Measurements from ENCODE around the gene KIRREL1.

KIRREL1 gene

GRCh38 chr1:158077411-158078256 is 84.2 kb downstream of the KIRREL1 start:
- no peaks in the 10 kb centered on the region for H3K9me3 ChIP-seq
- no peak for TF ChIP-seq CTCF (IDR thresholded peaks at IDR 0.05)
- H3K27me3 ChIP-seq = no peaks in the 10 kb centered on the region
- H3K36me3 ChIP-seq = peaks cover 40 to 68% (median 60%) of the 10 kb centered on the region in 3 donors
- intact Hi-C loops (cut with DNase I; ENCODE audit: low total_unique reads) = no loop called here
- H3K4me3 ChIP-seq = no peak overlapping the region
- DNase-seq = no peak
- H3K27ac ChIP-seq = no peak overlapping the region
- H3K4me1 ChIP-seq = peaks cover 0 to 38% (median 23%) of the 10 kb centered on the region in 4 donors

DNA sequence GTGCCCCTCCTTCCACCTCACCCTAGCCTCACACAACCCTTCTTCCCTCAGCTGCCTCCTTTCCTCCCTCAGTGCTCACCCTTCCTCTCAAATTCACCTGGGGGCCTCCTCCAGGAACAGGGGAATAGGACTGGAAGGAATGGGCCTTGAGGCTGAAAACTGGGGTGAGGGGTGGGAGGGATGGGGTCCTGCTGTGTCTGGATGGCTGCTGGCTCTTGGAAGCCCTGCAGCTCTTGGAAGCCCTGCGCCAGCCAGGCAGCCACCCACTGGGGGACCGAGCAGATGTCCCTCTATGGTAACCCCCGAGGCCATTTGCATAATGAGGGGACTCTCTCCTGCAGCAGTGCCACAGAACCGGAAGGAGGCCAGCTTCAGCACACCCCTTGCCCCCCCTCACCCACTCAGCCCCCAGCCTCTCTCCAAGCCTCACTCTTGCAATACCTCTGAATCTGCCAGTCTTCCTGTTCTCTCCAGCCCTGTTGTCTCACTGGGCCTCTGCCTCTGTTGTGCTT is 85.2 kb downstream of the KIRREL1 start:
- no peaks in the 10 kb centered on the region for H3K27me3 ChIP-seq
- H3K4me1 ChIP-seq = peaks cover 0 to 31% (median 23%) of the 10 kb centered on the region in 4 donors
- no peak for TF ChIP-seq CTCF (IDR thresholded peaks at IDR 0.05)
- H3K9me3 ChIP-seq = no peaks in the 10 kb centered on the region
- peaks cover 40 to 78% (median 69%) of the 10 kb centered on the region in 3 donors for H3K36me3 ChIP-seq
- intact Hi-C loops (cut with DNase I; ENCODE audit: low total_unique reads) = no loop called here
- H3K4me3 ChIP-seq = no peak overlapping the region
- no peak for DNase-seq
- no peak overlapping the region for H3K27ac ChIP-seq

DNA sequence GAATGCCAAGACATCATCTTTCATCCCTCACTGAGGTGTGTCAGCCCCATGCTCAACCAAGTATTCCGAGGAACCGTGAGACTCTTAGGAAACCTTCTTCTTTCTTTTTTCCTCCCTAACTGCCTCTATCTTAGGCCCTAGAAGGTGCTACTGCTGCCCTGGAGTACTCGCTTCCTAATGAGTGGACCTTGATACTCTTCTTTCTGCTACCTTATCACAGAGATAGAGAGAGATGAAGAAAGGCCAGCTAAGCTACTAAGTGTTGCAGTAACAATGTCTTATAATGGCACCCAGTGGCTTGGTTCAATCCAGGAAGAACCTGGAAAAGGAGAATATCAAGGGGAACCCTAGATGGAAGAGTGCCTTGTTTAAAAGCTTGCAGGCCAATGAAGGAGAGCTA is 86.6 kb downstream of the KIRREL1 start:
- Histone ChIP-seq H3K36me3 (peaks cover 48 to 92% (median 84%) of the 10 kb centered on the region in 3 donors), H3K4me3 (no peak overlapping the region), H3K9me3 (no peaks in the 10 kb centered on the region), H3K27ac (no peak overlapping the region), H3K4me1 (peaks cover 0 to 17% (median 13%) of the 10 kb centered on the region in 4 donors), H3K27me3 (no peaks in the 10 kb centered on the region)
- DNase-seq = no peak
- no peak for TF ChIP-seq CTCF (IDR thresholded peaks at IDR 0.05)
- intact Hi-C loops (cut with DNase I; ENCODE audit: low total_unique reads) = no loop called here

DNA sequence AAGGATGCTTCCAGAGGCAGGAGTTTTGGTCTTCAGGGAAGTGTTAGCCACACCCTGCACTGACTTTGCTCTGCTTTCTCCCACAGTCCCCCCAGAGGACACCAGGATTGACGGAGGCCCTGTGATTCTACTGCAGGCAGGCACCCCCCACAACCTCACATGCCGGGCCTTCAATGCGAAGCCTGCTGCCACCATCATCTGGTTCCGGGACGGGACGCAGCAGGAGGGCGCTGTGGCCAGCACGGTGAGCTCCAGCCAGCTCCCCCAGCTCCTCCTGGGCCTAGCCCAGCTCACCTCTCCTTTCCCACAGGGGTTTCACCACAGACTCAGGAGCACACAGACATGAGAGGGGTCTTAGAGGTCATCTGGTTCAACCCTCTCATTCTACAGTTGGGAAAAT is 90.9 kb downstream of the KIRREL1 start:
- Histone ChIP-seq H3K4me3 (no peak overlapping the region), H3K36me3 (peaks cover 70 to 98% (median 97%) of the 10 kb centered on the region in 3 donors), H3K9me3 (no peaks in the 10 kb centered on the region), H3K4me1 (no peaks in the 10 kb centered on the region), H3K27ac (no peak overlapping the region), H3K27me3 (no peaks in the 10 kb centered on the region)
- no peak for TF ChIP-seq CTCF (IDR thresholded peaks at IDR 0.05)
- no peak for DNase-seq
- intact Hi-C loops (cut with DNase I; ENCODE audit: low total_unique reads) = no loop called here

- DNase-seq = no peak
- no peaks in the 10 kb centered on the region for H3K4me1 ChIP-seq
- no peak overlapping the region for H3K4me3 ChIP-seq
- TF ChIP-seq CTCF (IDR thresholded peaks at IDR 0.05) = no peak
- no peaks in the 10 kb centered on the region for H3K27me3 ChIP-seq
- no peak overlapping the region for H3K27ac ChIP-seq
- H3K36me3 ChIP-seq = peaks cover 70 to 98% (median 97%) of the 10 kb centered on the region in 3 donors
- no peaks in the 10 kb centered on the region for H3K9me3 ChIP-seq
- intact Hi-C loops (cut with DNase I; ENCODE audit: low total_unique reads) = loop anchor here (5.0 kb wide), 1 partner anchor 47 kb away; no protein-coding TSS in a partner anchor
These were observed 91.3 kb downstream of the KIRREL1 start for GRCh38 chr1:158084747-158085146.
